IMR-90 (cell line): Measurements from ENCODE around the gene RSRC1. TPM values are rescaled to one million over a fixed set of nuclear protein-coding genes. Genes with fewer than 3 reads are reported as not detected.

Experiments used
- ATAC-seq: fragments of 200-7000 bp; cut with Tn5 transposase; 2 replicates; pipeline ENCODE4 v1.9.1; 2020; ENCODE audit warnings: low read depth, mild to moderate bottlenecking, moderate library complexity
- BruUV-seq: library from RNA; stranded (reverse); fragments of 400-500 nt; replicated peaks from 2 replicates; lab custom pipeline; 2021; lab: Mats Ljungman, UMichigan
- CTCF ChIA-PET: fragments of 300-600 bp; formaldehyde crosslinking; extraction: SDS; loops from one replicate; lab custom pipeline; 2021; ENCODE audit warnings: antibody characterized with exemption; lab: Yijun Ruan, JAX
- POLR2A ChIA-PET: fragments of 300-600 bp; sonication (Branson Sonifier 250); formaldehyde crosslinking; loops from one replicate; lab custom pipeline; 2022; ENCODE audit warnings: antibody characterized with exemption; ENCODE audit not compliant: unreplicated experiment; lab: Charles Lee
- DNase-seq: peaks from one replicate; pipeline ENCODE4 v3.0.0; 2013
- H2AFZ ChIP-seq: replicated peaks from 2 replicates; pipeline ENCODE3; 2013; ENCODE audit warnings: low read length, mild to moderate bottlenecking; ENCODE audit not compliant: poor library complexity
- H2AK5ac ChIP-seq: 2 replicates; pipeline ENCODE4 v1.6.1; 2013; ENCODE audit warnings: low read depth, low read length, inconsistent platforms
- H2AK9ac ChIP-seq: replicated peaks from 2 replicates; pipeline ENCODE3; 2013; ENCODE audit warnings: mild to moderate bottlenecking, low read depth, low read length, moderate library complexity; ENCODE audit not compliant: poor library complexity
- H2BK120ac ChIP-seq: 2 replicates; pipeline ENCODE4 v1.6.1; 2013; ENCODE audit warnings: low read depth, low read length, inconsistent platforms
- H2BK15ac ChIP-seq: 3 replicates; pipeline ENCODE4 v1.6.1; 2013; ENCODE audit warnings: low read depth, low read length, inconsistent platforms
- H2BK20ac ChIP-seq: 2 replicates; pipeline ENCODE4 v1.6.1; 2013; ENCODE audit warnings: low read depth, mild to moderate bottlenecking, inconsistent platforms, low read length, moderate library complexity
- H2BK5ac ChIP-seq: 2 replicates; pipeline ENCODE4 v1.6.1; 2013; ENCODE audit warnings: mild to moderate bottlenecking, low read depth, low read length, inconsistent platforms; ENCODE audit not compliant: poor library complexity, severe bottlenecking
- H3K14ac ChIP-seq: replicated peaks from 2 replicates; pipeline ENCODE4 v1.6.1; 2013; ENCODE audit warnings: low read depth, low read length, inconsistent platforms
- H3K18ac ChIP-seq: 2 replicates; pipeline ENCODE4 v1.6.1; 2013; ENCODE audit warnings: low read depth, low read length, control low read depth
- H3K23ac ChIP-seq: 2 replicates; pipeline ENCODE4 v1.6.1; 2013; ENCODE audit warnings: low read depth, low read length, inconsistent platforms
- H3K27ac ChIP-seq: 2 replicates; pipeline ENCODE4 v1.5.1; 2013; ENCODE audit warnings: mild to moderate bottlenecking, control low read depth, low read length; ENCODE audit not compliant: insufficient read depth
- H3K27me3 ChIP-seq: 2 replicates; pipeline ENCODE4 v1.6.1; 2013; ENCODE audit warnings: low read length; ENCODE audit not compliant: control insufficient read depth, insufficient read depth
- H3K36me3 ChIP-seq: 2 replicates; pipeline ENCODE4 v1.6.1; 2013; ENCODE audit warnings: low read length, mixed read lengths; ENCODE audit not compliant: control insufficient read depth, insufficient read depth
- H3K4ac ChIP-seq: 2 replicates; pipeline ENCODE4 v1.6.1; 2013; ENCODE audit warnings: low read depth, low read length, inconsistent platforms
- H3K4me1 ChIP-seq: 2 replicates; pipeline ENCODE4 v1.6.1; 2013; ENCODE audit warnings: low read length, mixed read lengths; ENCODE audit not compliant: control insufficient read depth, insufficient read depth
- H3K4me2 ChIP-seq: 2 replicates; pipeline ENCODE4 v1.6.1; 2013; ENCODE audit warnings: low read depth, mild to moderate bottlenecking, control low read depth, low read length, moderate library complexity
- H3K4me3 ChIP-seq: 2 replicates; pipeline ENCODE4 v1.5.1; 2013; ENCODE audit warnings: low read depth, mild to moderate bottlenecking, control low read depth, low read length, moderate library complexity; ENCODE audit not compliant: insufficient read depth
- H3K56ac ChIP-seq: 2 replicates; pipeline ENCODE4 v1.6.1; 2013; ENCODE audit warnings: low read length, inconsistent platforms; ENCODE audit not compliant: insufficient read depth; ENCODE audit errors: extremely low read depth
- H3K79me1 ChIP-seq, 2 experiments: 2 replicates each; pipeline ENCODE4 v1.6.1; 2013; ENCODE audit warnings: low read length in 2 of 2, inconsistent platforms in 1 of 2, low read depth in 1 of 2
- H3K9ac ChIP-seq: 2 replicates; pipeline ENCODE4 v1.6.1; 2013; ENCODE audit warnings: low read depth, low read length, control low read depth
- H3K9me1 ChIP-seq: 2 replicates; pipeline ENCODE4 v1.6.1; 2013; ENCODE audit warnings: low read length, inconsistent platforms; ENCODE audit not compliant: insufficient read depth
- H3K9me3 ChIP-seq: 2 replicates; pipeline ENCODE4 v1.6.1; 2013; ENCODE audit warnings: low read length; ENCODE audit not compliant: control insufficient read depth, insufficient read depth
- H4K20me1 ChIP-seq: 2 replicates; pipeline ENCODE4 v1.6.1; 2013; ENCODE audit warnings: low read length, inconsistent platforms; ENCODE audit not compliant: insufficient read depth
- H4K5ac ChIP-seq: 2 replicates; pipeline ENCODE4 v1.6.1; 2013; ENCODE audit warnings: mild to moderate bottlenecking, low read depth, low read length, control low read depth
- H4K8ac ChIP-seq, 2 experiments: 2 replicates each; pipeline ENCODE4 v1.6.1; 2013; ENCODE audit warnings: low read depth in 2 of 2, low read length in 2 of 2, control low read depth in 1 of 2, inconsistent platforms in 1 of 2
- H4K91ac ChIP-seq: 2 replicates; pipeline ENCODE4 v1.6.1; 2013; ENCODE audit warnings: low read depth, low read length, inconsistent platforms; ENCODE audit not compliant: insufficient read depth
- BHLHE40 ChIP-seq: fragments of 150-350 bp; IDR thresholded peaks from 2 replicates; pipeline ENCODE4 v1.6.1; 2016; ENCODE audit warnings: mild to moderate bottlenecking, low read depth, low read length
- CEBPB ChIP-seq: IDR thresholded peaks from 2 replicates; pipeline ENCODE4 v1.6.1; 2012; ENCODE audit warnings: low read depth, low read length, improper control_type of control experiment
- CHD1 ChIP-seq: IDR thresholded peaks from 2 replicates; pipeline ENCODE4 v1.6.1; 2012; ENCODE audit warnings: low read depth, low read length, improper control_type of control experiment
- FOS ChIP-seq: fragments of 150-350 bp; IDR thresholded peaks from 2 replicates; pipeline ENCODE4 v1.6.1; 2016; ENCODE audit warnings: low read depth, low read length
- MAFK ChIP-seq: IDR thresholded peaks from 2 replicates; pipeline ENCODE4 v1.6.1; 2012; ENCODE audit warnings: low read depth, low read length, improper control_type of control experiment
- MAZ ChIP-seq: IDR thresholded peaks from 2 replicates; pipeline ENCODE4 v1.6.1; 2012; ENCODE audit warnings: low read depth, mild to moderate bottlenecking, low read length, improper control_type of control experiment, moderate library complexity, borderline replicate concordance
- MXI1 ChIP-seq: IDR thresholded peaks from 2 replicates; pipeline ENCODE4 v1.6.1; 2012; ENCODE audit warnings: low read depth, mild to moderate bottlenecking, low read length, moderate library complexity, borderline replicate concordance
- NFE2L2 ChIP-seq: fragments of 150-350 bp; IDR thresholded peaks from 2 replicates; pipeline ENCODE4 v1.6.1; 2016; ENCODE audit warnings: low read depth, mild to moderate bottlenecking, low read length
- POLR2A ChIP-seq: IDR thresholded peaks from 2 replicates; pipeline ENCODE4 v1.6.1; 2012; ENCODE audit warnings: mild to moderate bottlenecking, low read depth, low read length
- RAD21 ChIP-seq: IDR thresholded peaks from 2 replicates; pipeline ENCODE4 v1.6.1; 2012; ENCODE audit warnings: low read length, improper control_type of control experiment
- RCOR1 ChIP-seq: IDR thresholded peaks from 2 replicates; pipeline ENCODE4 v1.6.1; 2012; ENCODE audit warnings: mild to moderate bottlenecking, low read length, improper control_type of control experiment; ENCODE audit not compliant: insufficient replicate concordance
- RFX5 ChIP-seq: IDR thresholded peaks from 2 replicates; pipeline ENCODE4 v1.8.0; 2012; ENCODE audit warnings: low read depth, mild to moderate bottlenecking, low read length, moderate library complexity
- SMC3 ChIP-seq: fragments of 150-350 bp; IDR thresholded peaks from 2 replicates; pipeline ENCODE4 v1.6.1; 2016; ENCODE audit warnings: low read depth, mild to moderate bottlenecking, antibody characterized with exemption, low read length, moderate library complexity
- dilution Hi-C: fragments of 300-500 bp; cut with HindIII; formaldehyde crosslinking; loops from one replicate; pipeline ENCODE4 v1.14.3; 2018; ENCODE audit warnings: low sequenced_read_pairs; ENCODE audit not compliant: unreplicated experiment
- in situ Hi-C: fragments of 300-500 bp; cut with MboI; formaldehyde crosslinking; loops from 3 replicates; pipeline ENCODE4 v1.14.3; 2019; ENCODE audit warnings: low sequenced_read_pairs, inconsistent platforms, mixed read lengths
- intact Hi-C: fragments of 100-400 bp; cut with micrococcal nuclease; formaldehyde crosslinking; loops from 2 replicates; pipeline ENCODE4 v1.10.0; 2022
- polyA plus RNA-seq, 3 experiments: library from polyadenylated mRNA; depleted of rRNA; stranded (reverse); fragments of >200 nt; gene quantifications; 2 replicates each; pipeline ENCODE4 v1.2.3, GENCODE V29; 2012; ENCODE audit warnings: low replicate concordance in 1 of 3
- total RNA-seq: library from RNA; depleted of rRNA; stranded (reverse); fragments of >200 nt; gene quantifications from 2 replicates; pipeline ENCODE4 v1.2.3, GENCODE V29; 2012
- TF ChIP-seq, protein P1 (sequence below): fragments of 150-350 bp; IDR thresholded peaks from 2 replicates; pipeline ENCODE4 v1.6.1; 2016; ENCODE audit warnings: low read depth, mild to moderate bottlenecking, low read length, moderate library complexity, borderline replicate concordance
- TF ChIP-seq, protein P2 (sequence below): fragments of 150-350 bp; IDR thresholded peaks from 2 replicates; pipeline ENCODE4 v1.6.1; 2017; ENCODE audit warnings: mild to moderate bottlenecking, antibody characterized with exemption, low read length, low read depth
- TF ChIP-seq, protein P3 (sequence below): conservative IDR thresholded peaks from 2 replicates; pipeline ENCODE4 v1.5.1; 2012; ENCODE audit warnings: mild to moderate bottlenecking, low read depth, low read length, improper control_type of control experiment

The RSRC1 gene
- total and polyA plus RNA-seq, 2 of the 4 experiments (the other 2 are of a cell fraction): 3.8 to 41.8 TPM

DNA sequence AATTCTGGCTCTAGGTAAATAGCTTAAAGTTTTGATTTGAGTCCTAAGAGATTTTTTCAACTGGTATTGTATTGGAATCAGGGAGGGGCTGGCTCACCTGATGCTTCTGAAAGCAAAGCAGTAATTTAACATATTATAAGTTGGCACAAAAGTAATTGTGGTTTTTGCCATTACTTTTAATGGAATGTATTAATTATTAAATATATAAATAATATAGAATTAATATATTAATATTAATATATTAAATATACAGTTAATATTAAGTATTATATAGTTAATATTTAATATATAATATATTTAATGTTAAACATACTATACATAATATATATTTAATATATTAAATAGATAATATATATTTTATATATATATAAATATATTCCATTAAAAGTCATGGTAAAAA is 10.4 kb downstream of the RSRC1 start:
- H3K4ac ChIP-seq: no peak overlapping the region
- no peak overlapping the region for H4K5ac ChIP-seq
- H3K4me1 ChIP-seq: no peaks in the 10 kb centered on the region
- no peak overlapping the region for H2BK15ac ChIP-seq
- DNase-seq: no peak
- H3K27me3 ChIP-seq: no peaks in the 10 kb centered on the region
- CTCF ChIA-PET: no interaction called here
- no peak overlapping the region for H2AK9ac ChIP-seq
- no peak overlapping the region for H2BK20ac ChIP-seq
- no peak overlapping the region for H4K91ac ChIP-seq
- no peak for ATAC-seq
- no peak overlapping the region for H3K23ac ChIP-seq
- 0 out of 2 replicates have a peak, but pooled peaks cover 3% of the 10 kb centered on the region for H3K36me3 ChIP-seq
- no peak overlapping the region for H2AK5ac ChIP-seq
- H2BK5ac ChIP-seq: no peak overlapping the region
- H4K20me1 ChIP-seq: peaks cover 4% of the 10 kb centered on the region
- intact Hi-C loops (no loop called here), dilution Hi-C loops (no loop called here), in situ Hi-C loops (loop anchor here (25.0 kb wide), 1 partner anchor 667 kb away; no protein-coding TSS in a partner anchor)
- H2BK120ac ChIP-seq: no peak overlapping the region
- H3K18ac ChIP-seq: no peak overlapping the region
- no peak overlapping the region for H3K27ac ChIP-seq
- TF ChIP-seq MXI1: no peak
- TF ChIP-seq POLR2A: no peak
- no peak for TF ChIP-seq MAFK
- no peak for TF ChIP-seq CEBPB
- no peak for TF ChIP-seq NFE2L2
- TF ChIP-seq, protein P1, sequence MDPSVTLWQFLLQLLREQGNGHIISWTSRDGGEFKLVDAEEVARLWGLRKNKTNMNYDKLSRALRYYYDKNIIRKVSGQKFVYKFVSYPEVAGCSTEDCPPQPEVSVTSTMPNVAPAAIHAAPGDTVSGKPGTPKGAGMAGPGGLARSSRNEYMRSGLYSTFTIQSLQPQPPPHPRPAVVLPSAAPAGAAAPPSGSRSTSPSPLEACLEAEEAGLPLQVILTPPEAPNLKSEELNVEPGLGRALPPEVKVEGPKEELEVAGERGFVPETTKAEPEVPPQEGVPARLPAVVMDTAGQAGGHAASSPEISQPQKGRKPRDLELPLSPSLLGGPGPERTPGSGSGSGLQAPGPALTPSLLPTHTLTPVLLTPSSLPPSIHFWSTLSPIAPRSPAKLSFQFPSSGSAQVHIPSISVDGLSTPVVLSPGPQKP: no peak
- TF ChIP-seq, protein P2, sequence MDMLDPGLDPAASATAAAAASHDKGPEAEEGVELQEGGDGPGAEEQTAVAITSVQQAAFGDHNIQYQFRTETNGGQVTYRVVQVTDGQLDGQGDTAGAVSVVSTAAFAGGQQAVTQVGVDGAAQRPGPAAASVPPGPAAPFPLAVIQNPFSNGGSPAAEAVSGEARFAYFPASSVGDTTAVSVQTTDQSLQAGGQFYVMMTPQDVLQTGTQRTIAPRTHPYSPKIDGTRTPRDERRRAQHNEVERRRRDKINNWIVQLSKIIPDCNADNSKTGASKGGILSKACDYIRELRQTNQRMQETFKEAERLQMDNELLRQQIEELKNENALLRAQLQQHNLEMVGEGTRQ: no peak
- no peak for TF ChIP-seq FOS
- TF ChIP-seq, protein P3, sequence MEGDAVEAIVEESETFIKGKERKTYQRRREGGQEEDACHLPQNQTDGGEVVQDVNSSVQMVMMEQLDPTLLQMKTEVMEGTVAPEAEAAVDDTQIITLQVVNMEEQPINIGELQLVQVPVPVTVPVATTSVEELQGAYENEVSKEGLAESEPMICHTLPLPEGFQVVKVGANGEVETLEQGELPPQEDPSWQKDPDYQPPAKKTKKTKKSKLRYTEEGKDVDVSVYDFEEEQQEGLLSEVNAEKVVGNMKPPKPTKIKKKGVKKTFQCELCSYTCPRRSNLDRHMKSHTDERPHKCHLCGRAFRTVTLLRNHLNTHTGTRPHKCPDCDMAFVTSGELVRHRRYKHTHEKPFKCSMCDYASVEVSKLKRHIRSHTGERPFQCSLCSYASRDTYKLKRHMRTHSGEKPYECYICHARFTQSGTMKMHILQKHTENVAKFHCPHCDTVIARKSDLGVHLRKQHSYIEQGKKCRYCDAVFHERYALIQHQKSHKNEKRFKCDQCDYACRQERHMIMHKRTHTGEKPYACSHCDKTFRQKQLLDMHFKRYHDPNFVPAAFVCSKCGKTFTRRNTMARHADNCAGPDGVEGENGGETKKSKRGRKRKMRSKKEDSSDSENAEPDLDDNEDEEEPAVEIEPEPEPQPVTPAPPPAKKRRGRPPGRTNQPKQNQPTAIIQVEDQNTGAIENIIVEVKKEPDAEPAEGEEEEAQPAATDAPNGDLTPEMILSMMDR: no peak
- TF ChIP-seq CHD1: no peak
- TF ChIP-seq SMC3: no peak
- no peak for TF ChIP-seq RCOR1
- no peak for TF ChIP-seq RFX5
- no peak for TF ChIP-seq RAD21
- no peak for TF ChIP-seq BHLHE40
- no peak for TF ChIP-seq MAZ
- POLR2A ChIA-PET: no interaction called here
- no peak overlapping the region for H3K9ac ChIP-seq
- no peak overlapping the region for H3K4me3 ChIP-seq
- H3K56ac ChIP-seq: no peak overlapping the region
- no peak overlapping the region for H3K14ac ChIP-seq
- no peaks in the 10 kb centered on the region for H3K9me3 ChIP-seq
- H2AFZ ChIP-seq: no peak overlapping the region
- H3K79me1 ChIP-seq: peaks cover 4 to 5% of the 10 kb centered on the region in 2 experiments; a peak in 3 of 4 replicates
- H4K8ac ChIP-seq: no peak overlapping the region
- BruUV-seq: no TSS peak
- no peaks in the 10 kb centered on the region for H3K9me1 ChIP-seq
- H3K4me2 ChIP-seq: no peak overlapping the region
